Measurements from ENCODE around the gene WNK1. TPM values are rescaled to one million over a fixed set of nuclear protein-coding genes. Genes with fewer than 3 reads are reported as not detected.

Gene WNK1
- polyA plus RNA-seq, 1 donor from 2014 or later, result 25.9 TPM

DNA sequence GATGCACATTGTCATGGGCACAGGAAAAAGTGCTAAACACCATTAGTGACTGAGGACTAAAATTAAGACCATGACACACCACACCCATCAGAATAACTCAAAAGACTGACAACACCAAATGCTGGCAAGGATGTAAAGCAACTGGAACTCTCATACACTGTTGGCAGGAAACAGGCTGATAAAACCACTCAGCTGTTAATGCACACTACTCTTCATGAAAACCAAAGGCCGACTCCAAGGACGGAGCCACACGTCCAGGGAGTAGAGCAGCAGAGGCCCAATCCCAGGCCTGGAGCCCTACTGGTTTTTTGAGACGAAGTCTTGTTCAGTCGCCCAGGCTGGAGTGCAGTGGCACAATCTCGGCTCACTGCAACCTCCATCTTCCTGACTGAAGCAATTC lies 190.7 kb downstream of the WNK1 start:
- Histone ChIP-seq H4K20me1 (ENCODE audit: insufficient read depth) (no peaks in the 10 kb centered on the region), H3K9ac (ENCODE audit: low read length) (no peak overlapping the region), H3K9me2 (ENCODE audit: insufficient read depth, low read length) (no peaks in the 10 kb centered on the region), H2AFZ (ENCODE audit: low read depth, low read length) (no peak overlapping the region), H3K36me3 (ENCODE audit: insufficient read depth, low read length) (no peaks in the 10 kb centered on the region), H3K4me3 (ENCODE audit: low read length) (no peak overlapping the region), H3K27me3 (ENCODE audit: insufficient read depth, low read depth, low read length) (no peaks in the 10 kb centered on the region), H3K9me3 (ENCODE audit: low read length) (no peaks in the 10 kb centered on the region), H3K27ac (ENCODE audit: low read length) (no peak overlapping the region), H3K4me2 (ENCODE audit: low read length) (no peak overlapping the region), H3F3A (ENCODE audit: insufficient read depth, low read length, poor library complexity, severe bottlenecking) (no peaks in the 10 kb centered on the region), H3K79me2 (replicated peaks; ENCODE audit: insufficient read depth, low read length) (peaks cover 20% of the 10 kb centered on the region)
- TF ChIP-seq, protein P1, sequence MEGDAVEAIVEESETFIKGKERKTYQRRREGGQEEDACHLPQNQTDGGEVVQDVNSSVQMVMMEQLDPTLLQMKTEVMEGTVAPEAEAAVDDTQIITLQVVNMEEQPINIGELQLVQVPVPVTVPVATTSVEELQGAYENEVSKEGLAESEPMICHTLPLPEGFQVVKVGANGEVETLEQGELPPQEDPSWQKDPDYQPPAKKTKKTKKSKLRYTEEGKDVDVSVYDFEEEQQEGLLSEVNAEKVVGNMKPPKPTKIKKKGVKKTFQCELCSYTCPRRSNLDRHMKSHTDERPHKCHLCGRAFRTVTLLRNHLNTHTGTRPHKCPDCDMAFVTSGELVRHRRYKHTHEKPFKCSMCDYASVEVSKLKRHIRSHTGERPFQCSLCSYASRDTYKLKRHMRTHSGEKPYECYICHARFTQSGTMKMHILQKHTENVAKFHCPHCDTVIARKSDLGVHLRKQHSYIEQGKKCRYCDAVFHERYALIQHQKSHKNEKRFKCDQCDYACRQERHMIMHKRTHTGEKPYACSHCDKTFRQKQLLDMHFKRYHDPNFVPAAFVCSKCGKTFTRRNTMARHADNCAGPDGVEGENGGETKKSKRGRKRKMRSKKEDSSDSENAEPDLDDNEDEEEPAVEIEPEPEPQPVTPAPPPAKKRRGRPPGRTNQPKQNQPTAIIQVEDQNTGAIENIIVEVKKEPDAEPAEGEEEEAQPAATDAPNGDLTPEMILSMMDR (IDR thresholded peaks at IDR 0.05; ENCODE audit: poor library complexity, severe bottlenecking), result no peak
- no peak for TF ChIP-seq EZH2 (IDR thresholded peaks at IDR 0.05; ENCODE audit: borderline replicate concordance, insufficient read depth, low read length, poor library complexity, severe bottlenecking)
- TF ChIP-seq TAF1 (IDR thresholded peaks at IDR 0.05; ENCODE audit: low read depth), result no peak
- TF ChIP-seq, protein P2, sequence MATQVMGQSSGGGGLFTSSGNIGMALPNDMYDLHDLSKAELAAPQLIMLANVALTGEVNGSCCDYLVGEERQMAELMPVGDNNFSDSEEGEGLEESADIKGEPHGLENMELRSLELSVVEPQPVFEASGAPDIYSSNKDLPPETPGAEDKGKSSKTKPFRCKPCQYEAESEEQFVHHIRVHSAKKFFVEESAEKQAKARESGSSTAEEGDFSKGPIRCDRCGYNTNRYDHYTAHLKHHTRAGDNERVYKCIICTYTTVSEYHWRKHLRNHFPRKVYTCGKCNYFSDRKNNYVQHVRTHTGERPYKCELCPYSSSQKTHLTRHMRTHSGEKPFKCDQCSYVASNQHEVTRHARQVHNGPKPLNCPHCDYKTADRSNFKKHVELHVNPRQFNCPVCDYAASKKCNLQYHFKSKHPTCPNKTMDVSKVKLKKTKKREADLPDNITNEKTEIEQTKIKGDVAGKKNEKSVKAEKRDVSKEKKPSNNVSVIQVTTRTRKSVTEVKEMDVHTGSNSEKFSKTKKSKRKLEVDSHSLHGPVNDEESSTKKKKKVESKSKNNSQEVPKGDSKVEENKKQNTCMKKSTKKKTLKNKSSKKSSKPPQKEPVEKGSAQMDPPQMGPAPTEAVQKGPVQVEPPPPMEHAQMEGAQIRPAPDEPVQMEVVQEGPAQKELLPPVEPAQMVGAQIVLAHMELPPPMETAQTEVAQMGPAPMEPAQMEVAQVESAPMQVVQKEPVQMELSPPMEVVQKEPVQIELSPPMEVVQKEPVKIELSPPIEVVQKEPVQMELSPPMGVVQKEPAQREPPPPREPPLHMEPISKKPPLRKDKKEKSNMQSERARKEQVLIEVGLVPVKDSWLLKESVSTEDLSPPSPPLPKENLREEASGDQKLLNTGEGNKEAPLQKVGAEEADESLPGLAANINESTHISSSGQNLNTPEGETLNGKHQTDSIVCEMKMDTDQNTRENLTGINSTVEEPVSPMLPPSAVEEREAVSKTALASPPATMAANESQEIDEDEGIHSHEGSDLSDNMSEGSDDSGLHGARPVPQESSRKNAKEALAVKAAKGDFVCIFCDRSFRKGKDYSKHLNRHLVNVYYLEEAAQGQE (IDR thresholded peaks at IDR 0.05; ENCODE audit: borderline replicate concordance), result no peak
- no peak for TF ChIP-seq MXI1 (conservative IDR thresholded peaks at IDR 0.05; ENCODE audit: poor library complexity, severe bottlenecking)
- no peak for TF ChIP-seq EP300 (conservative IDR thresholded peaks at IDR 0.05; ENCODE audit: poor library complexity, severe bottlenecking)
- no peak for TF ChIP-seq RAD21 (conservative IDR thresholded peaks at IDR 0.05)
- TF ChIP-seq SMC3 (conservative IDR thresholded peaks at IDR 0.05; ENCODE audit: poor library complexity), result no peak
- no peak for TF ChIP-seq POLR2AphosphoS5 (IDR thresholded peaks at IDR 0.05)

DNA sequence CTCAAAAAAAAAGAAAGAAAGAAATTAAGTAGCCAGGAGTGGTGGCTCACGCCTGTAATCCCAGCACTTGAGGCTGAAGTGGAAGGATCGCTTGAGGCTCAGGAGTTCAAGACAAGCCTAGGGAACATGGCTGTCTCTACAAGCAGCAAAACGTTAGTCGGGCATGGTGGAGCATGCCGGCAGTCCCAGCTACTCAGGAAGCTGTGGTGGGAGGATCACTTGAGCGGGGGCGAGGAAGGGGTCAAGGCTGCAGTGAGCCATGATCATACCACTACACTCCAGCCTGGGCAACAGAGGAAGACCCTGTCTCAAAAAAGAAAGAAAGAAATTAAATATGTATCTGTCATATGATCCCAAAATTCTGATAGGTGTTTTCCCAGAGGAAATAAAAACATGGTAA lies 191.8 kb downstream of the WNK1 start:
- no peak overlapping the region for H3K27ac ChIP-seq (ENCODE audit: low read length)
- H3K4me2 ChIP-seq (ENCODE audit: low read length), result no peak overlapping the region
- H3K9ac ChIP-seq (ENCODE audit: low read length), result no peak overlapping the region
- H3K36me3 ChIP-seq (ENCODE audit: insufficient read depth, low read length), result no peaks in the 10 kb centered on the region
- no peaks in the 10 kb centered on the region for H4K20me1 ChIP-seq (ENCODE audit: insufficient read depth)
- no peak overlapping the region for H3K4me3 ChIP-seq (ENCODE audit: low read length)
- H3K27me3 ChIP-seq (ENCODE audit: insufficient read depth, low read depth, low read length), result no peaks in the 10 kb centered on the region
- TF ChIP-seq TAF1 (IDR thresholded peaks at IDR 0.05; ENCODE audit: low read depth), result no peak
- no peak for TF ChIP-seq SMC3 (conservative IDR thresholded peaks at IDR 0.05; ENCODE audit: poor library complexity)
- TF ChIP-seq, protein P1 (IDR thresholded peaks at IDR 0.05; ENCODE audit: poor library complexity, severe bottlenecking), result no peak
- TF ChIP-seq POLR2AphosphoS5 (IDR thresholded peaks at IDR 0.05), result no peak
- TF ChIP-seq, protein P2 (IDR thresholded peaks at IDR 0.05; ENCODE audit: borderline replicate concordance), result no peak
- TF ChIP-seq RAD21 (conservative IDR thresholded peaks at IDR 0.05), result no peak
- TF ChIP-seq EZH2 (IDR thresholded peaks at IDR 0.05; ENCODE audit: borderline replicate concordance, insufficient read depth, low read length, poor library complexity, severe bottlenecking), result no peak
- no peak for TF ChIP-seq MXI1 (conservative IDR thresholded peaks at IDR 0.05; ENCODE audit: poor library complexity, severe bottlenecking)
- no peak for TF ChIP-seq EP300 (conservative IDR thresholded peaks at IDR 0.05; ENCODE audit: poor library complexity, severe bottlenecking)
- H3K9me3 ChIP-seq (ENCODE audit: low read length), result no peaks in the 10 kb centered on the region
- peaks cover 23% of the 10 kb centered on the region for H3K79me2 ChIP-seq (replicated peaks; ENCODE audit: insufficient read depth, low read length)
- no peaks in the 10 kb centered on the region for H3K9me2 ChIP-seq (ENCODE audit: insufficient read depth, low read length)
- no peak overlapping the region for H2AFZ ChIP-seq (ENCODE audit: low read depth, low read length)
- H3F3A ChIP-seq (ENCODE audit: insufficient read depth, low read length, poor library complexity, severe bottlenecking), result peaks cover 6% of the 10 kb centered on the region
